Smooth muscle cell (in vitro differentiated cells): Measurements from ENCODE around the gene TREM1. TPM values are rescaled to one million over a fixed set of nuclear protein-coding genes. Genes with fewer than 3 reads are reported as not detected.

ENCODE experiments used
- DNase-seq: peaks from one replicate; lab custom pipeline; 2025; ENCODE audit not compliant: unreplicated experiment; lab: John Stamatoyannopoulos, UW
- H2AFZ ChIP-seq: fragments of 200-600 bp; sonication (generic); 2 replicates; pipeline ENCODE4 v1.6.0; 2016; ENCODE audit warnings: antibody characterized with exemption, low read depth, mild to moderate bottlenecking
- H3F3A ChIP-seq: fragments of 200-600 bp; sonication (generic); 2 replicates; pipeline ENCODE4 v1.6.0; 2017; ENCODE audit warnings: antibody characterized with exemption, low read depth
- H3K27ac ChIP-seq: fragments of 200-600 bp; sonication (generic); 2 replicates; pipeline ENCODE4 v1.5.1; 2016; ENCODE audit warnings: low read depth, mild to moderate bottlenecking
- H3K27me3 ChIP-seq: fragments of 200-600 bp; sonication (generic); 2 replicates; pipeline ENCODE4 v1.6.1; 2016; ENCODE audit warnings: low read depth, mild to moderate bottlenecking
- H3K36me3 ChIP-seq: fragments of 200-600 bp; sonication (generic); 2 replicates; pipeline ENCODE4 v1.5.1; 2016; ENCODE audit warnings: low read depth
- H3K4me1 ChIP-seq: fragments of 200-600 bp; sonication (generic); 2 replicates; pipeline ENCODE4 v1.5.1; 2016; ENCODE audit warnings: low read depth
- H3K4me2 ChIP-seq: fragments of 200-600 bp; sonication (generic); 2 replicates; pipeline ENCODE4 v1.6.0; 2016; ENCODE audit warnings: mild to moderate bottlenecking
- H3K4me3 ChIP-seq: fragments of 200-600 bp; sonication (generic); 2 replicates; pipeline ENCODE4 v1.5.1; 2016; ENCODE audit warnings: mild to moderate bottlenecking
- H3K79me2 ChIP-seq: fragments of 200-600 bp; sonication (generic); 2 replicates; pipeline ENCODE4 v1.6.0; 2016; ENCODE audit warnings: low read depth, mild to moderate bottlenecking
- H3K9ac ChIP-seq: fragments of 200-600 bp; sonication (generic); 2 replicates; pipeline ENCODE4 v1.6.0; 2016; ENCODE audit warnings: low read depth
- H3K9me3 ChIP-seq: fragments of 200-600 bp; sonication (generic); replicated peaks from 2 replicates; pipeline ENCODE4 v1.5.1; 2016; ENCODE audit warnings: low read depth
- H4K20me1 ChIP-seq: fragments of 200-600 bp; sonication (generic); 2 replicates; pipeline ENCODE4 v1.6.0; 2016; ENCODE audit warnings: low read depth
- WGBS: methylation state at CpG from one replicate; pipeline ENCODE4 v1.1.7; 2016; ENCODE audit warnings: low lambda C conversion rate; 5-methylcytosine and 5-hydroxymethylcytosine counted together
- polyA plus RNA-seq: library from polyadenylated mRNA; unstranded; fragments of >200 nt; fragmentation: Nextera tagmentation; extraction: Ambion mirVana; gene quantifications from 2 replicates; pipeline ENCODE4 v1.2.1, GENCODE V29; 2016
- total RNA-seq: library from RNA; depleted of rRNA; stranded (reverse); fragments of >200 nt; gene quantifications from 2 replicates; pipeline ENCODE4 v1.2.3, GENCODE V29; 2014
- TF ChIP-seq, protein P1 (sequence below): fragments of 200-600 bp; sonication (generic); IDR thresholded peaks from 2 replicates; pipeline ENCODE4 v1.5.1; 2017; ENCODE audit warnings: borderline replicate concordance, mild to moderate bottlenecking, antibody characterized with exemption; ENCODE audit not compliant: insufficient read depth, poor library complexity, severe bottlenecking

Gene TREM1
- total and polyA plus RNA-seq, 2 experiments from 2014 or later, result 6.9 to 14.1 TPM

DNA sequence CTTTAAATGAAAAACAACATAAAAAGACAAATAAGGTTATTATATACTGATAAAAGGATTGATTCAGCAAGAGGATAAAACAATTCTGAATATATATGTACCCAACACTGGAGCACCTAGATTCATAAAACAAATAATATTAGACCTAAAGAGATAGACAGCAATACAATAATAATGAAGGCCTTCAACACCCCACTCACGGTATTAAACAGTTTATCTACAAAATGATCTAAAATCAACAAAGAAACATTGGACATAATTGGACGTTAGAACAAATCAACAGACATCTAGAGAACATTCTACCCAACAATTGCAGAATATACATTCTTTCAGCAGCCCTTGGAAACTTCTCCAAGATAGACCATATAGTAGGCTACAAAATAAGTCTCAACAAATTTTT lies 24.1 kb downstream of the TREM1 start:
- Histone ChIP-seq H3K4me3 (no peak overlapping the region), H3K27ac (no peak overlapping the region), H3K27me3 (no peaks in the 10 kb centered on the region), H3K9me3 (no peaks in the 10 kb centered on the region), H3F3A (peaks cover 5% of the 10 kb centered on the region), H4K20me1 (no peaks in the 10 kb centered on the region), H2AFZ (no peak overlapping the region), H3K4me2 (no peak overlapping the region), H3K36me3 (no peaks in the 10 kb centered on the region), H3K4me1 (no peaks in the 10 kb centered on the region), H3K9ac (no peak overlapping the region), H3K79me2 (no peaks in the 10 kb centered on the region)
- no peak for DNase-seq
- TF ChIP-seq, protein P1, sequence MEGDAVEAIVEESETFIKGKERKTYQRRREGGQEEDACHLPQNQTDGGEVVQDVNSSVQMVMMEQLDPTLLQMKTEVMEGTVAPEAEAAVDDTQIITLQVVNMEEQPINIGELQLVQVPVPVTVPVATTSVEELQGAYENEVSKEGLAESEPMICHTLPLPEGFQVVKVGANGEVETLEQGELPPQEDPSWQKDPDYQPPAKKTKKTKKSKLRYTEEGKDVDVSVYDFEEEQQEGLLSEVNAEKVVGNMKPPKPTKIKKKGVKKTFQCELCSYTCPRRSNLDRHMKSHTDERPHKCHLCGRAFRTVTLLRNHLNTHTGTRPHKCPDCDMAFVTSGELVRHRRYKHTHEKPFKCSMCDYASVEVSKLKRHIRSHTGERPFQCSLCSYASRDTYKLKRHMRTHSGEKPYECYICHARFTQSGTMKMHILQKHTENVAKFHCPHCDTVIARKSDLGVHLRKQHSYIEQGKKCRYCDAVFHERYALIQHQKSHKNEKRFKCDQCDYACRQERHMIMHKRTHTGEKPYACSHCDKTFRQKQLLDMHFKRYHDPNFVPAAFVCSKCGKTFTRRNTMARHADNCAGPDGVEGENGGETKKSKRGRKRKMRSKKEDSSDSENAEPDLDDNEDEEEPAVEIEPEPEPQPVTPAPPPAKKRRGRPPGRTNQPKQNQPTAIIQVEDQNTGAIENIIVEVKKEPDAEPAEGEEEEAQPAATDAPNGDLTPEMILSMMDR, result no peak
- 68% methylated on average over 2 of the region's 2 CpGs for WGBS

DNA sequence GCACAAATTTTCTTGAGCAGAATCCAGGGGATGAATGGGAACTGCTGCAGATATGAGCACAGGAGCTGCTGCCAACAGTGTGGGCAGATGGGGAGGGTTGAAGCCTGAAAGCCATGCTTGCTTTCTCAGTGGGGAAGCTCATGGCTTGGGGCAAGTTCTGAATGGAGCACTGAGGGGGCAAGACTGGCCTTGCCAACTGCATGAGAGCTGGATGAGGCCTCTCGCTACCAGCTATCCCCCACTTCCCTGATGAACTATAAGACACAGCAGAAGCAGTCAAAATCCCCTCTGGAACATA lies 28.3 kb downstream of the TREM1 start:
- peaks cover 10% of the 10 kb centered on the region for H3K27me3 ChIP-seq
- no peak overlapping the region for H3K9ac ChIP-seq
- no peaks in the 10 kb centered on the region for H3K4me1 ChIP-seq
- no peak overlapping the region for H2AFZ ChIP-seq
- no peak for DNase-seq
- H3K4me3 ChIP-seq, result no peak overlapping the region
- WGBS, result 92% methylated on average over 1 of the region's 1 CpG
- no peaks in the 10 kb centered on the region for H3K79me2 ChIP-seq
- peaks cover 17% of the 10 kb centered on the region for H3F3A ChIP-seq
- no peaks in the 10 kb centered on the region for H4K20me1 ChIP-seq
- no peak overlapping the region for H3K4me2 ChIP-seq
- H3K36me3 ChIP-seq, result no peaks in the 10 kb centered on the region
- H3K27ac ChIP-seq, result no peak overlapping the region
- no peaks in the 10 kb centered on the region for H3K9me3 ChIP-seq
- TF ChIP-seq, protein P1, result no peak

DNA sequence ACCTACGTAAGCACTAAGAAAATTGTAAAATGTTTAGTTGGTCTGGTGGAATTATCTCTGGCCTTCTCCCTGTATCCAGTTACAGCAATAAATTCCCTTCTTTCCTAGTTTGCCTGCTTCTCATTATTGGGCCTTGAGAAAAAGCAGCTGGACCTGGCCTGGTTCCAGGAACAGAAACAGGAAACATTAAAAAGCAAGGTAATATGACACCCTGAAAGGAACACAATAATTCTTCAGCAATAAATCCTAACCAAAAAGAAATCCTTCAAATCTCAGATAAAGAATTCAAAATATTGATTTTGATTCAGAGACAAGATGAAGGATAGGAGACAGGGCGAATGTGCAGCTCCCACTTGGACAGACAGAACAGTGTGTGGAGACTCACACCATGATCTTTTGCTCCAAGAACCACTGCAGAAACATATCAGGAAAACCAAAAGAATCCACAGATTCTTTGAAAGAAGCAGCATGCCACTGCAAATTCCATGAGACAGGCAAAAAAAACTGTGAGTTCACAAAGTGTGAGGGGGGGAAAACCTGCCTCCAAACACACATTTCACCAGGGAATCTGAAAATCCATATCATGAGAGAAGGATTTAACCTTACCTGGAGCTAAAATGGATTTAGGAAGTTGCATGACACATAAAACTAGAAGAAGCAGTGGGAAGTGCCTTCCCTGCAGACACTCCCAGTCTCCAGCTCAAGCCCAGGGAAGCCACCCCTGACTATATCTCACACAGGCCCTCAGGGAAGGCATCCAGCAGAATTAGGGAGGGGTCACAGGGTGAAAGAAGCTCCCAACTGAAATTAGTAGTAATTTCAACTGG lies 28.9 kb downstream of the TREM1 start:
- peaks cover 14% of the 10 kb centered on the region for H3K27me3 ChIP-seq
- WGBS, result 37% methylated on average over 2 of the region's 2 CpGs
- TF ChIP-seq, protein P1, result no peak
- H3K4me1 ChIP-seq, result no peaks in the 10 kb centered on the region
- DNase-seq, result no peak
- no peaks in the 10 kb centered on the region for H4K20me1 ChIP-seq
- H3K4me3 ChIP-seq, result no peak overlapping the region
- no peak overlapping the region for H3K9ac ChIP-seq
- H3K36me3 ChIP-seq, result no peaks in the 10 kb centered on the region
- H3K9me3 ChIP-seq, result no peaks in the 10 kb centered on the region
- H3K4me2 ChIP-seq, result peak overlapping the region; percentile 3
- H3K79me2 ChIP-seq, result no peaks in the 10 kb centered on the region
- peaks cover 17% of the 10 kb centered on the region for H3F3A ChIP-seq
- H2AFZ ChIP-seq, result no peak overlapping the region
- no peak overlapping the region for H3K27ac ChIP-seq

DNA sequence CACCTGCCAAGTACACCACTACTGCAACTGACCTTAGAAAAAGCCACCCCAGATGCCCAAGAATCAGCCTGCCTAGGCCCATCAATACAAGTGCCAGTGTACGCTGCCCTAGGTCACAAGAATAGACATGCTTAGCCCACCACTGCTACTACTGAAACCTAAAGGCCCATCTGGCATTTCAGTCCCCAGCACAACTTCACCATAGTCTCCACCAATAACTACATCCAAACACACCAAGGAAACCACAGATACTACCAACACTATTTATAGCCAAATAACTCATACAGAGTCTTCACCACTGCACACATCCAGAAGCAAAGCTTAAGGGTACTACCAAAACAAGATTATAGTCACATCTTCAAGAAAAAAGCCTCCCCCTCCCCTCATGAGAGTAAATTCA lies 30.1 kb downstream of the TREM1 start:
- H3F3A ChIP-seq, result peaks cover 17% of the 10 kb centered on the region
- H3K27me3 ChIP-seq, result peaks cover 23% of the 10 kb centered on the region
- H3K4me3 ChIP-seq, result no peak overlapping the region
- H3K27ac ChIP-seq, result no peak overlapping the region
- no peaks in the 10 kb centered on the region for H3K4me1 ChIP-seq
- H2AFZ ChIP-seq, result no peak overlapping the region
- no peaks in the 10 kb centered on the region for H3K79me2 ChIP-seq
- H3K9ac ChIP-seq, result no peak overlapping the region
- H3K36me3 ChIP-seq, result no peaks in the 10 kb centered on the region
- TF ChIP-seq, protein P1, result no peak
- peak overlapping the region; percentile 3 for H3K4me2 ChIP-seq
- H3K9me3 ChIP-seq, result no peaks in the 10 kb centered on the region
- 91% methylated on average over 1 of the region's 1 CpG for WGBS
- H4K20me1 ChIP-seq, result no peaks in the 10 kb centered on the region
- DNase-seq, result no peak
